B cell (primary cell): ENCODE measurements around the gene NUP93. TPM values are rescaled to one million over a fixed set of nuclear protein-coding genes. Genes with fewer than 3 reads are reported as not detected.

ENCODE experiments used
- ATAC-seq: fragments of 200-7000 bp; cut with Tn5 transposase; one replicate; pipeline ENCODE4 v1.10.0; 2021; ENCODE audit warnings: low read depth, mild to moderate bottlenecking, moderate number of reproducible peaks, moderate library complexity
- CTCF ChIA-PET: fragments of 350-600 bp; sonication (Branson Sonifier 250); formaldehyde crosslinking; loops from one replicate; lab custom pipeline; 2021; ENCODE audit warnings: antibody characterized with exemption, inconsistent platforms; lab: Charles Lee
- POLR2A ChIA-PET: fragments of 350-600 bp; sonication (Branson Sonifier 250); formaldehyde crosslinking; loops from one replicate; lab custom pipeline; 2021; ENCODE audit warnings: antibody characterized with exemption; lab: Charles Lee
- DNase-seq: peaks from one replicate; pipeline ENCODE4 v3.0.0; 2013
- H2AFZ ChIP-seq: 2 replicates; pipeline ENCODE4 v1.6.1; 2012; ENCODE audit warnings: mild to moderate bottlenecking, low read depth, low read length; ENCODE audit not compliant: insufficient read depth, poor library complexity, severe bottlenecking
- H3K27ac ChIP-seq, 2 donors: 1 replicate in 1 of 2; 2 replicates in 1 of 2; pipeline ENCODE4 v1.5.1; 2012 to 2013; ENCODE audit warnings: low read length in 2 of 2, mild to moderate bottlenecking in 2 of 2, moderate library complexity in 1 of 2
- H3K27me3 ChIP-seq, 4 experiments: fragments of 200-600 bp in 1 of 4; sonication (generic) in 1 of 4; replicated peaks in 1 of 4; 1 replicate in 2 of 4; 2 replicates in 2 of 4; pipeline versions ENCODE4 v1.6.1 to v1.7.0; 2013 to 2016; ENCODE audit warnings: low read length in 3 of 4, mild to moderate bottlenecking in 2 of 4, mixed read lengths in 1 of 4, moderate library complexity in 1 of 4; ENCODE audit not compliant: insufficient read depth in 4 of 4, control insufficient read depth in 3 of 4; ENCODE audit errors: control extremely low read depth in 1 of 4
- H3K36me3 ChIP-seq, 2 experiments: replicated peaks in 1 of 2; 1 replicate in 1 of 2; 2 replicates in 1 of 2; pipeline versions ENCODE4 v1.6.1 to v1.7.1; 2013; ENCODE audit warnings: low read length in 1 of 2; ENCODE audit not compliant: insufficient read depth in 2 of 2, control insufficient read depth in 1 of 2; ENCODE audit errors: control extremely low read depth in 1 of 2, extremely low read depth in 1 of 2
- H3K4me1 ChIP-seq, 2 donors: fragments of 200-600 bp in 1 of 2; sonication (generic) in 1 of 2; 1 replicate in 1 of 2; 2 replicates in 1 of 2; pipeline versions ENCODE4 v1.5.1 to v1.6.1; 2013 to 2017; ENCODE audit warnings: low read length in 2 of 2; ENCODE audit not compliant: control insufficient read depth in 2 of 2, insufficient read depth in 2 of 2
- H3K4me2 ChIP-seq: replicated peaks from 2 replicates; pipeline ENCODE3; 2012; ENCODE audit warnings: mild to moderate bottlenecking, low read depth, low read length; ENCODE audit not compliant: poor library complexity, severe bottlenecking
- H3K4me3 ChIP-seq, 5 experiments: fragments of 200-600 bp in 1 of 5; sonication (generic) in 1 of 5; 1 replicate in 3 of 5; 2 replicates in 2 of 5; pipeline versions ENCODE4 v1.5.1 to v1.7.0; 2011 to 2016; ENCODE audit warnings: low read length in 4 of 5, mild to moderate bottlenecking in 4 of 5, low read depth in 2 of 5, control low read depth in 1 of 5, moderate library complexity in 1 of 5; ENCODE audit not compliant: insufficient read depth in 1 of 5; ENCODE audit errors: control extremely low read depth in 1 of 5, extremely low read depth in 1 of 5
- H3K79me2 ChIP-seq: fragments of 200-600 bp; sonication (generic); one replicate; pipeline ENCODE4 v1.6.0; 2016; ENCODE audit warnings: low read length; ENCODE audit not compliant: control insufficient read depth, insufficient read depth
- H3K9ac ChIP-seq: fragments of 200-600 bp; sonication (generic); 2 replicates; pipeline ENCODE4 v1.6.1; 2017; ENCODE audit warnings: mild to moderate bottlenecking, low read length, moderate library complexity
- H3K9me3 ChIP-seq, 3 donors: one replicate each; pipeline versions ENCODE4 v1.6.1 to v1.7.1; 2013; ENCODE audit warnings: low read length in 2 of 3; ENCODE audit not compliant: control insufficient read depth in 2 of 3, insufficient read depth in 1 of 3; ENCODE audit errors: control extremely low read depth in 1 of 3
- H4K20me1 ChIP-seq: 2 replicates; pipeline ENCODE4 v1.6.0; 2012; ENCODE audit warnings: mild to moderate bottlenecking, low read length; ENCODE audit not compliant: insufficient read depth, control insufficient read depth, poor library complexity, severe bottlenecking
- H3K27ac Mint-ChIP-seq: one replicate; pipeline ENCODE4 v1.8.0; 2021; ENCODE audit warnings: mixed read lengths
- H3K27me3 Mint-ChIP-seq: one replicate; pipeline ENCODE4 v1.8.0; 2021; ENCODE audit warnings: mixed read lengths
- H3K4me1 Mint-ChIP-seq: one replicate; pipeline ENCODE4 v1.8.0; 2021; ENCODE audit warnings: mixed read lengths
- H3K4me3 Mint-ChIP-seq: one replicate; pipeline ENCODE4 v1.8.0; 2021; ENCODE audit warnings: mixed read lengths
- H3K9me3 Mint-ChIP-seq: one replicate; pipeline ENCODE4 v1.8.0; 2022; ENCODE audit warnings: mixed read lengths; ENCODE audit not compliant: insufficient read depth
- EZH2 ChIP-seq: IDR thresholded peaks from 2 replicates; pipeline ENCODE4 v1.6.1; 2012; ENCODE audit warnings: borderline replicate concordance, low read depth, mild to moderate bottlenecking, moderate library complexity, low read length; ENCODE audit not compliant: insufficient read depth, poor library complexity, severe bottlenecking
- WGBS: methylation state at CpG from one replicate; pipeline ENCODE4 v1.1.5; 2013; ENCODE audit warnings: missing lambda C conversion rate; ENCODE audit not compliant: insufficient coverage; 5-methylcytosine and 5-hydroxymethylcytosine counted together
- intact Hi-C: fragments of 100-400 bp; cut with micrococcal nuclease; formaldehyde crosslinking; loops from one replicate; pipeline ENCODE4 v1.10.0; 2022
- polyA plus RNA-seq: library from polyadenylated mRNA; depleted of rRNA; stranded (reverse); fragments of >200 nt; gene quantifications from 2 replicates; pipeline ENCODE4 v1.2.3, GENCODE V29; 2012
- total RNA-seq, 2 donors: library from RNA; stranded (reverse); fragments of 120-200 nt in 1 of 2; gene quantifications; 1 replicate in 1 of 2; 2 replicates in 1 of 2; pipeline versions ENCODE4 v1.2.3 to v1.2.4, GENCODE V29; 2013 to 2022
- TF ChIP-seq, protein P1 (sequence below): fragments of 200-600 bp; IDR thresholded peaks from one replicate; pipeline ENCODE4 v1.8.0; 2022; ENCODE audit warnings: antibody characterized with exemption, mild to moderate bottlenecking

NUP93 gene
- total and polyA plus RNA-seq, 2 donors (not counting 1 experiment from before 2014, with no cell fraction given) = 23.6 to 64.6 TPM

DNA sequence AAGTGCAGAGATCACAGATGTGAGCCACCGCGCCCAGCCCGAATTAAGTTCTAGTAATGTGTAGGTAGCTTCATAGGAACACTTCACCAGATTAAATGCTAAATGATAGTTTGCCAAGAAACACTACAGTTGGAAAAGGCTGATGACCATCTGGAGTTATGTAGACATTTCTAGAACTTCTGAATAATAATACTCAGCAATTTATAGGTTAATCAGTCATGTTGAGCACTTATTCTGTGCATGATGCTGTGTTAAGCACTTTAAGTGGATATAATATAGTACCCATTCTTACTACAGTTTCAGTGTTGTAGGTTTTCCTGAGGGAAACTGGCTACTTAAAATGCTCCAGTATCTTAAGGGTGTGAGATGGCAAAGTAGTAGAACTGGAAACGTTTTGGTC, 45.2 kb downstream of the NUP93 start:
- H3K27me3 Mint-ChIP-seq = no peaks in the 10 kb centered on the region
- ChIA-PET CTCF (interaction anchor here (0.7 to 1.2 kb wide), 2 partner anchors 28 to 310 kb away, joined by 3 read pairs; no protein-coding TSS in a partner anchor), POLR2A (no interaction called here)
- H4K20me1 ChIP-seq = peaks cover 5% of the 10 kb centered on the region
- intact Hi-C loops = no loop called here
- H3K36me3 ChIP-seq = no peaks in the 10 kb centered on the region
- H3K9ac ChIP-seq = no peak overlapping the region
- H3K9me3 ChIP-seq = no peaks in the 10 kb centered on the region
- 69% methylated on average over 1 of the region's 4 CpGs for WGBS
- TF ChIP-seq EZH2 = no peak
- TF ChIP-seq, protein P1, sequence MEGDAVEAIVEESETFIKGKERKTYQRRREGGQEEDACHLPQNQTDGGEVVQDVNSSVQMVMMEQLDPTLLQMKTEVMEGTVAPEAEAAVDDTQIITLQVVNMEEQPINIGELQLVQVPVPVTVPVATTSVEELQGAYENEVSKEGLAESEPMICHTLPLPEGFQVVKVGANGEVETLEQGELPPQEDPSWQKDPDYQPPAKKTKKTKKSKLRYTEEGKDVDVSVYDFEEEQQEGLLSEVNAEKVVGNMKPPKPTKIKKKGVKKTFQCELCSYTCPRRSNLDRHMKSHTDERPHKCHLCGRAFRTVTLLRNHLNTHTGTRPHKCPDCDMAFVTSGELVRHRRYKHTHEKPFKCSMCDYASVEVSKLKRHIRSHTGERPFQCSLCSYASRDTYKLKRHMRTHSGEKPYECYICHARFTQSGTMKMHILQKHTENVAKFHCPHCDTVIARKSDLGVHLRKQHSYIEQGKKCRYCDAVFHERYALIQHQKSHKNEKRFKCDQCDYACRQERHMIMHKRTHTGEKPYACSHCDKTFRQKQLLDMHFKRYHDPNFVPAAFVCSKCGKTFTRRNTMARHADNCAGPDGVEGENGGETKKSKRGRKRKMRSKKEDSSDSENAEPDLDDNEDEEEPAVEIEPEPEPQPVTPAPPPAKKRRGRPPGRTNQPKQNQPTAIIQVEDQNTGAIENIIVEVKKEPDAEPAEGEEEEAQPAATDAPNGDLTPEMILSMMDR = no peak
- no peak overlapping the region for H3K4me3 Mint-ChIP-seq
- H3K4me2 ChIP-seq = no peak overlapping the region
- ATAC-seq (no peak), DNase-seq (no peak)
- H3K79me2 ChIP-seq = peaks cover 23% of the 10 kb centered on the region
- peaks cover 0 to 7% of the 10 kb centered on the region in 2 donors for H3K4me1 ChIP-seq
- no peaks in the 10 kb centered on the region for H3K9me3 Mint-ChIP-seq
- H3K4me1 Mint-ChIP-seq = peaks cover 13% of the 10 kb centered on the region
- H3K4me3 ChIP-seq = no peak overlapping the region
- H3K27ac Mint-ChIP-seq = no peak overlapping the region
- no peak overlapping the region for H2AFZ ChIP-seq
- no peaks in the 10 kb centered on the region for H3K27me3 ChIP-seq
- H3K27ac ChIP-seq = no peak overlapping the region

DNA sequence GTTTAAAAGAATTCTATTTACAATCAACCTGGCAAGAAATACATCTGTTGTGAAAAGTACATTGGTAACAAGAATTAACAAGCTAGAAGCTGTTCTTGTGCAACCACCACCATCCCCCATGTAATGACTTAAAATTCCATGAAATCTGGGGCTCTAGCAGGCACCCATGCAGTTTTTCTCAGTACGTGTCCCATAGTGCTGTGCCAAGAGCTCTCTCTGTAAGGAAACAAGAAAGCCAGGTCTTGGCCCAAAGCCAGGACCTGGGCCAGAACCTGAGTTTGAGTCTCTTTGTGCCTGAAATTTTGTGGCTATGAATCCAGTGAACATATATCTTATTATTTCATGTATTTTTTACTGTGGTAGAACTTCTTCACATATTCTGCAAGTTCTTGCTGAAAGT, 46.6 kb downstream of the NUP93 start:
- WGBS = 91% methylated on average over 1 of the region's 1 CpG
- Histone ChIP-seq H3K9me3 (no peaks in the 10 kb centered on the region), H3K79me2 (peaks cover 22% of the 10 kb centered on the region), H4K20me1 (peaks cover 5% of the 10 kb centered on the region), H3K36me3 (no peaks in the 10 kb centered on the region), H3K4me1 (peaks cover 0 to 6% of the 10 kb centered on the region in 2 donors), H3K27ac (no peak overlapping the region), H2AFZ (no peak overlapping the region), H3K4me3 (no peak overlapping the region), H3K9ac (no peak overlapping the region), H3K27me3 (no peaks in the 10 kb centered on the region), H3K4me2 (no peak overlapping the region)
- Mint-ChIP-seq H3K9me3 (no peaks in the 10 kb centered on the region), H3K4me1 (peaks cover 8% of the 10 kb centered on the region), H3K27ac (no peak overlapping the region), H3K4me3 (no peak overlapping the region), H3K27me3 (no peaks in the 10 kb centered on the region)
- TF ChIP-seq, protein P1 = no peak
- TF ChIP-seq EZH2 = no peak
- DNase-seq = no peak
- intact Hi-C loops = no loop called here
- no peak for ATAC-seq
- ChIA-PET POLR2A (no interaction called here), CTCF (no interaction called here)
